Breast epithelium (tissue), 3 donors: ENCODE data around the gene UBE4A.
A peak's percentile ranks its signal among the peaks of the same experiment; 100 is the strongest.

Experiments
- CTCF ChIP-seq, 3 donors: fragments of 450-650 bp; IDR thresholded peaks; one replicate each; pipeline ENCODE4 v1.5.1; 2016 to 2017; ENCODE audit warnings: antibody characterized with exemption in 3 of 3, mild to moderate bottlenecking in 3 of 3, moderate library complexity in 3 of 3
- POLR2AphosphoS5 ChIP-seq, 3 donors: sonication (generic); formaldehyde crosslinking; IDR thresholded peaks; one replicate each; pipeline ENCODE4 v1.6.1; 2017; ENCODE audit warnings: antibody characterized with exemption in 3 of 3

GRCh38 chr11:118401151-118401879 is 41.9 kb downstream of the UBE4A start, which contains the start of gene ATP5MG:
- TF ChIP-seq CTCF (IDR thresholded peaks at IDR 0.05) (no peak), POLR2AphosphoS5 (IDR thresholded peaks at IDR 0.05) (peak; percentile 40 to 55 (median 52))
